Psoas muscle (tissue), 8 donors: ENCODE results near the gene PSRC1. TPM values are rescaled to one million over a fixed set of nuclear protein-coding genes. Genes with fewer than 3 reads are reported as not detected.

Experiments
- ATAC-seq, 4 donors: fragments of 200-7000 bp; cut with Tn5 transposase; one replicate each; pipeline ENCODE4 v1.9.1; 2020; ENCODE audit warnings: moderate library complexity in 3 of 4, mild to moderate bottlenecking in 2 of 4
- DNase-seq, 2 donors: peaks; one replicate each; pipeline ENCODE4 v3.0.0-alpha.2; 2020
- H3K27ac ChIP-seq: fragments of 200-600 bp; one replicate; pipeline ENCODE4 v1.8.0; 2022
- H3K27me3 ChIP-seq, 3 donors: fragments of 200-600 bp in 1 of 3; one replicate each; pipeline versions ENCODE4 v1.6.1 to v1.8.0; 2013 to 2022; ENCODE audit warnings: low read length in 2 of 3, mild to moderate bottlenecking in 2 of 3, moderate library complexity in 1 of 3; ENCODE audit not compliant: insufficient read depth in 3 of 3
- H3K36me3 ChIP-seq, 2 donors: fragments of 200-600 bp in 1 of 2; one replicate each; pipeline versions ENCODE4 v1.6.1 to v1.8.0; 2013 to 2022; ENCODE audit warnings: low read depth in 1 of 2, mild to moderate bottlenecking in 1 of 2, moderate library complexity in 1 of 2; ENCODE audit not compliant: insufficient read depth in 1 of 2
- H3K4me1 ChIP-seq: fragments of 200-600 bp; one replicate; pipeline ENCODE4 v1.8.0; 2022
- H3K4me3 ChIP-seq: fragments of 200-600 bp; one replicate; pipeline ENCODE4 v1.8.0; 2022; ENCODE audit warnings: mild to moderate bottlenecking
- H3K9me3 ChIP-seq: fragments of 200-600 bp; one replicate; pipeline ENCODE4 v1.8.0; 2022
- CTCF ChIP-seq: fragments of 200-600 bp; IDR thresholded peaks from one replicate; pipeline ENCODE4 v1.8.0; 2022; ENCODE audit warnings: antibody characterized with exemption
- WGBS, 3 donors: extraction: QIAGEN DNeasy Blood & Tissue Kit; methylation state at CpG; one replicate each; pipeline versions ENCODE4 v1.1.6 to v1.1.7; 2013; 5-methylcytosine and 5-hydroxymethylcytosine counted together
- intact Hi-C, 2 donors: fragments of 100-400 bp; cut with DNase I; formaldehyde crosslinking; loops; one replicate each; pipeline versions ENCODE4 v1.11.0 to v1.14.2; 2022
- polyA plus RNA-seq, 3 donors: library from polyadenylated mRNA; stranded (reverse); fragments of 200-250 nt; gene quantifications; one replicate each; pipeline ENCODE4 v1.2.3, GENCODE V29; 2013
- total RNA-seq, 4 donors: library from RNA; stranded (reverse); fragmentation: NEBNext Ultra II Directional in 2 of 4; extraction: Animal tissue kit (Norgen Biotek cat#: 25700) in 2 of 4; gene quantifications; one replicate each; pipeline versions ENCODE4 v1.2.1 to v1.2.4, GENCODE V29; 2021 to 2023
- donor health status: healthy with polysubstance abuse.
- donor health status: DM: no; HTN: no; CAD: no; lungs with moderate emphysema.
- donor health status: Bipolar disorder and iron deficiency.
- donor health status: healthy.
- donor health status: DM: yes; HTN: yes; CAD: no.
- donor health status: DM: no; HTN: no; CAD: no.
- donor health status: DM: no; HTN: no; CAD: no.
- donor health status: DM: yes; HTN: yes; CAD: no.

PSRC1 gene
- total and polyA plus RNA-seq, 7 donors: 0.14 to 2.0 (median 0.60) TPM

GRCh38 chr1:109239047-109239408 lies 43.9 kb downstream of the PSRC1 start:
- TF ChIP-seq CTCF: no peak

GRCh38 chr1:109238382-109238781 lies 44.6 kb downstream of the PSRC1 start:
- H3K9me3 ChIP-seq: no peaks in the 10 kb centered on the region
- no peak for TF ChIP-seq CTCF
- intact Hi-C loops: no loop called here
- no peak overlapping the region for H3K4me3 ChIP-seq
- peaks cover 11 to 65% of the 10 kb centered on the region in 2 donors for H3K36me3 ChIP-seq
- no peak for ATAC-seq
- DNase-seq: no peak
- peaks cover 24% of the 10 kb centered on the region for H3K4me1 ChIP-seq
- H3K27me3 ChIP-seq: no peaks in the 10 kb centered on the region
- WGBS, 3 donors: 84 to 91% (median 85%) methylated on average over 2 of the region's 2 CpGs
- no peak overlapping the region for H3K27ac ChIP-seq

More at GRCh38 chr1:109239047-109239408, 43.9 kb downstream of the PSRC1 start:
- intact Hi-C loops: no loop called here
- Histone ChIP-seq H3K4me3 (no peak overlapping the region), H3K4me1 (peaks cover 26% of the 10 kb centered on the region), H3K27me3 (no peaks in the 10 kb centered on the region), H3K9me3 (no peaks in the 10 kb centered on the region), H3K36me3 (peaks cover 11 to 59% of the 10 kb centered on the region in 2 donors), H3K27ac (no peak overlapping the region)
- ATAC-seq (no peak), DNase-seq (no peak)
- 83 to 92% (median 88%) methylated on average over 5 of the region's 5 CpGs for WGBS, 3 donors

GRCh38 chr1:109237512-109237911 lies 45.4 kb downstream of the PSRC1 start:
- TF ChIP-seq CTCF: no peak
- Histone ChIP-seq H3K27me3 (no peaks in the 10 kb centered on the region), H3K27ac (no peak overlapping the region), H3K4me3 (no peak overlapping the region), H3K36me3 (peaks cover 11 to 74% of the 10 kb centered on the region in 2 donors), H3K4me1 (peaks cover 20% of the 10 kb centered on the region), H3K9me3 (no peaks in the 10 kb centered on the region)
- intact Hi-C loops: no loop called here
- ATAC-seq (no peak), DNase-seq (no peak)
- 91 to 96% (median 92%) methylated on average over 3 of the region's 3 CpGs for WGBS, 3 donors

GRCh38 chr1:109235137-109235536 lies 47.8 kb downstream of the PSRC1 start:
- no peak for TF ChIP-seq CTCF
- no peaks in the 10 kb centered on the region for H3K9me3 ChIP-seq
- ATAC-seq (no peak), DNase-seq (no peak)
- H3K36me3 ChIP-seq: peaks cover 17 to 97% of the 10 kb centered on the region in 2 donors
- 93 to 98% (median 95%) methylated on average over 7 of the region's 7 CpGs for WGBS, 3 donors
- H3K27ac ChIP-seq: no peak overlapping the region
- intact Hi-C loops: no loop called here
- H3K4me3 ChIP-seq: no peak overlapping the region
- H3K27me3 ChIP-seq: no peaks in the 10 kb centered on the region
- H3K4me1 ChIP-seq: no peaks in the 10 kb centered on the region

- ATAC-seq (no peak), DNase-seq (no peak)
- no peaks in the 10 kb centered on the region for H3K27me3 ChIP-seq
- H3K9me3 ChIP-seq: no peaks in the 10 kb centered on the region
- no peak overlapping the region for H3K4me3 ChIP-seq
- no peak for TF ChIP-seq CTCF
- H3K36me3 ChIP-seq: peaks cover 18 to 92% of the 10 kb centered on the region in 2 donors
- WGBS, 3 donors: 81 to 85% (median 84%) methylated on average over 3 of the region's 3 CpGs
- intact Hi-C loops: no loop called here
- no peak overlapping the region for H3K27ac ChIP-seq
- no peaks in the 10 kb centered on the region for H3K4me1 ChIP-seq
Observed at GRCh38 chr1:109231066-109231465, 51.9 kb downstream of the PSRC1 start.
